Memory B cell (primary cell): Measurements from ENCODE around the gene C1orf210.

Experiments used
- ATAC-seq: fragments of 150-1000 bp; cut with Tn5 transposase; 2 replicates; pipeline ENCODE4 v1.10.0; 2021; ENCODE audit warnings: low read depth, mild to moderate bottlenecking, moderate library complexity
- DNase-seq, 2 donors: peaks; one replicate each; pipeline ENCODE4 v3.0.0; 2022; ENCODE audit warnings: low spot score in 2 of 2
- H3K27ac Mint-ChIP-seq: one replicate; pipeline ENCODE4 v1.8.0; 2022; ENCODE audit warnings: mild to moderate bottlenecking, moderate library complexity, mixed read lengths
- H3K27me3 Mint-ChIP-seq: one replicate; pipeline ENCODE4 v1.8.0; 2022; ENCODE audit warnings: mixed read lengths
- H3K36me3 Mint-ChIP-seq: one replicate; pipeline ENCODE4 v1.8.0; 2022; ENCODE audit warnings: mild to moderate bottlenecking, mixed read lengths
- H3K4me1 Mint-ChIP-seq: one replicate; pipeline ENCODE4 v1.8.0; 2022; ENCODE audit warnings: mixed read lengths
- H3K4me3 Mint-ChIP-seq: one replicate; pipeline ENCODE4 v1.8.0; 2022; ENCODE audit warnings: mild to moderate bottlenecking, moderate library complexity, mixed read lengths
- H3K9me3 Mint-ChIP-seq: one replicate; pipeline ENCODE4 v1.8.0; 2022; ENCODE audit warnings: mixed read lengths

Gene C1orf210

DNA sequence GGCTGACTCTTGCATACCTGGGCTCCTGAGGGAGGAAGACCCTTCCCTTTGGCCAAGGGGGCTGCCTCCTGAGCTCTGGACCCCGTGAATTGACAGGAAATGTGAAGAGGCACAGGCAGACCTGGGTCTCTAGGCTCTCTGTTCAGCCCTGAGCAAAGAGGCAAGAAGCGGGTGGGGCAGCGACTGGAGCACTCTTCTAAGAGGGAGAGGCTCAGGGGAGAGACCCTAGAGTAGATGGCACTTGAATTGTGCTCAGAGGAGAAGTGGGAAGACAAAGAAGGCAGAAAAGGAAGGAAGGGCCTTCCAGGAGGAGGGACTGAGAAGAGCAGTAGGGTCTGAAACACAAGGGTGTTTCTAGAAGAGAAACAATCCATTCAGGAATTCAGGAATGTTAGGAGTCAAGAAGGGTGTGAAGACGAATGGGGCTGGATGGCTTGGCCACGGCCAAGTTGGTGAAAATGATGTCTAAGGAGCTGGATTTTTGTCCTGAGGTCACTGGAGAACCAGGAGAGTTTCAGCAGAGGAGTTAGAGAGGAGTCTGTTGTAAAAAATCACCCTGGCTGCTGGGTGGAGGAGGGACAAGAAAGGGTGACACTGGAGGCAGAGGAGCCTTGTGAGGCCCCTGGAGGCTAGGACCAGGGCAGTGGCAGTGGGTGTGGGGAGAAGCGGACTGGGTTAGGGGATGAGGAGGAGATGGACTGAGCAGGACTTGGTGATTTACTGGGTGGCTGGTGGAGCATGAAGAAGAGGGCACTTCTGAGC, 20.7 kb upstream of the C1orf210 start:
- no peaks in the 10 kb centered on the region for H3K36me3 Mint-ChIP-seq
- no peak for ATAC-seq

DNA sequence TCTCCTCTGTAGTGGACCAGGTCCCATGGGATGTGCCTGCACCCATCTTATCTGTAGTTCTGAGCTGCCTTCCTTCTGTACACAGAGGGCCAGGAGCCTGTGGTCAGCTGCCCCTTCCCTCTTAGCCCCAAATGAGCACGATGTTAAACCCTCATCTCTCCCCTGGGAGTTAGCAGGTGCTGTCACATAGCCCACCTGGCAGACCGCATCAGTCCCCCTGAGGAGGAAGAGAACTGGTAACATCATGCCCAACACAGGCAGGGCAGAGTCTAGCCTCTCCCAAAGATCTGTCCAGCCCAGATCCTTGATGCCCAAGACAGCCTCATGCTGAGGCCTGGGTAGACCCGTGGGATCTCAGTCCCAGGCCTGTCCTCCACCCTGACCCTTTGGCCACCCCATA, 20.1 kb upstream of the C1orf210 start:
- Mint-ChIP-seq H3K27me3 (peaks cover 32% of the 10 kb centered on the region), H3K27ac (no peak overlapping the region)
- no peak for ATAC-seq

More for the DNA sequence above, 20.7 kb upstream of the C1orf210 start:
- Mint-ChIP-seq H3K9me3 (no peaks in the 10 kb centered on the region), H3K4me3 (no peak overlapping the region), H3K4me1 (peaks cover 6% of the 10 kb centered on the region), H3K27me3 (peaks cover 32% of the 10 kb centered on the region), H3K27ac (no peak overlapping the region)
- no peak for DNase-seq

GRCh38 chr1:43304771-43305300, 19.5 kb upstream of the C1orf210 start:
- Mint-ChIP-seq H3K27me3 (peaks cover 28% of the 10 kb centered on the region), H3K4me3 (no peak overlapping the region), H3K4me1 (peaks cover 6% of the 10 kb centered on the region), H3K9me3 (no peaks in the 10 kb centered on the region), H3K27ac (no peak overlapping the region), H3K36me3 (no peaks in the 10 kb centered on the region)
- DNase-seq, result no peak
- no peak for ATAC-seq

More for the DNA sequence above, 20.1 kb upstream of the C1orf210 start:
- H3K4me3 Mint-ChIP-seq, result no peak overlapping the region
- DNase-seq, result no peak
- H3K36me3 Mint-ChIP-seq, result no peaks in the 10 kb centered on the region
- peaks cover 6% of the 10 kb centered on the region for H3K4me1 Mint-ChIP-seq
- no peaks in the 10 kb centered on the region for H3K9me3 Mint-ChIP-seq

DNA sequence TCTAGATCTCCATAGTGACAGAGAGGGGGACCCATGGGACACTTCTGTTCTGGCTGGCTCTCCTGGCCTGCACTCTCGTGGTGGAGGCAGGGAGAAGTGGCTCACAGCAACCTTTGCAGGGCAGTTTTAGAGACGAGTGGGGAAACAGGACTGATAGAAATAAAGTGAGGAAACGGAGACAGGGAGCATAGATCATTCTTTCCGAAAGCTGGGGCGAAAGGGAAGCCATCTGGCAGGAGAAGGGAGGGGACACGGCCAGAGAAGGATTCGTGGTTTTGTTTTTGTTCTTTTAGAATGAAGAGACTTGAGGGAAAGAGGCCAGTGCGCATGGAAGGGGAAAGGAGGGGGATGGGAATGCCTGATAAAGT, 18.9 kb upstream of the C1orf210 start:
- peaks cover 6% of the 10 kb centered on the region for H3K4me1 Mint-ChIP-seq
- no peak overlapping the region for H3K27ac Mint-ChIP-seq
- ATAC-seq (no peak), DNase-seq (no peak)
- H3K9me3 Mint-ChIP-seq, result no peaks in the 10 kb centered on the region
- H3K4me3 Mint-ChIP-seq, result no peak overlapping the region
- H3K36me3 Mint-ChIP-seq, result no peaks in the 10 kb centered on the region
- peaks cover 28% of the 10 kb centered on the region for H3K27me3 Mint-ChIP-seq

GRCh38 chr1:43303471-43304313, 18.3 kb upstream of the C1orf210 start:
- Mint-ChIP-seq H3K27me3 (peaks cover 28% of the 10 kb centered on the region), H3K36me3 (no peaks in the 10 kb centered on the region), H3K27ac (no peak overlapping the region), H3K4me1 (peaks cover 6% of the 10 kb centered on the region), H3K4me3 (no peak overlapping the region), H3K9me3 (no peaks in the 10 kb centered on the region)
- DNase-seq (no peak), ATAC-seq (no peak)

GRCh38 chr1:43302721-43303470, 17.5 kb upstream of the C1orf210 start:
- H3K27ac Mint-ChIP-seq, result no peak overlapping the region
- no peaks in the 10 kb centered on the region for H3K36me3 Mint-ChIP-seq
- no peak for ATAC-seq
- no peak overlapping the region for H3K4me3 Mint-ChIP-seq
- peaks cover 6% of the 10 kb centered on the region for H3K4me1 Mint-ChIP-seq
- H3K9me3 Mint-ChIP-seq, result no peaks in the 10 kb centered on the region
- no peak for DNase-seq
- H3K27me3 Mint-ChIP-seq, result peaks cover 25% of the 10 kb centered on the region

GRCh38 chr1:43302201-43302600, 16.8 kb upstream of the C1orf210 start:
- Mint-ChIP-seq H3K27me3 (peaks cover 22% of the 10 kb centered on the region), H3K36me3 (no peaks in the 10 kb centered on the region), H3K27ac (no peak overlapping the region), H3K4me3 (no peak overlapping the region), H3K4me1 (peaks cover 6% of the 10 kb centered on the region), H3K9me3 (no peaks in the 10 kb centered on the region)
- no peak for ATAC-seq
- no peak for DNase-seq

DNA sequence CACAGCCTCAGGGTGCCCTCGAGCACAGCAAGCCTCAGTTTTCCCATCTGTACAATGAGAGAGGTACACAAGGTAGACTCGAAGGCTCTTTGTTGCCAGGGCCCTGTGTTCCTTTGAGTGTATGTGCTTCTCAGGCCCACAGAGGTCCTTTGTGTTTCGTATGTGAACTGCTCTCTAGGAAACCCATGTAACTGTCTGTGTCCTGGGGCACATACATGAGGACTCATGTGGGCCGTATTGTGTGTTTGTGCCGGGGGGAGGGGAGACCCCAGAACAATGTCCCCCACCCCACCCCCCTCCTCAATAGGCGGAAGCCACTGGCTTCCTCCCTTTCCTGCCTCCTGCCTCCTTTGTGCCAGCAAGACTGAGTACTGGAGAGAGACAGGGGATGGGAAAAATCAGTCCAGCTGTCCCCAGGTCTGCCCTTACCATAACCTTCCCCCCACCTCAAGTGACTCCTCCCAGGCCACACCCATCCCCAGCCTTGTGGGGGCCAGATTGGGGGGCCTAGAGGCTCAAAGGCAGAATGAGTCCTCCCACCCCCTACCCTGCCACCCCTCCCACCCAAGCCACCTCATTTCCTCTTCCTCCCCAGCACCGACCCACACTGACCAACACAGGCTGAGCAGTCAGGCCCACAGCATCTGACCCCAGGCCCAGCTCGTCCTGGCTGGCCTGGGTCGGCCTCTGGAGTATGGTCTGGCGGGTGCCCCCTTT, 15.2 kb upstream of the C1orf210 start, which contains the start of gene TIE1:
TSS of gene TIE1 (plus strand) at position 605 of the 717 bp plus-strand sequence. CDS start at position 695, 90 bp downstream.
- no peaks in the 10 kb centered on the region for H3K36me3 Mint-ChIP-seq
- no peaks in the 10 kb centered on the region for H3K9me3 Mint-ChIP-seq
- H3K4me3 Mint-ChIP-seq, result no peak within 1 kb of the TSS
- ATAC-seq, result no peak
- peaks cover 14% of the 10 kb centered on the region for H3K27me3 Mint-ChIP-seq
- H3K4me1 Mint-ChIP-seq, result peaks cover 3% of the 10 kb centered on the region
- DNase-seq, result no peak
- H3K27ac Mint-ChIP-seq, result no peak within 1 kb of the TSS

DNA sequence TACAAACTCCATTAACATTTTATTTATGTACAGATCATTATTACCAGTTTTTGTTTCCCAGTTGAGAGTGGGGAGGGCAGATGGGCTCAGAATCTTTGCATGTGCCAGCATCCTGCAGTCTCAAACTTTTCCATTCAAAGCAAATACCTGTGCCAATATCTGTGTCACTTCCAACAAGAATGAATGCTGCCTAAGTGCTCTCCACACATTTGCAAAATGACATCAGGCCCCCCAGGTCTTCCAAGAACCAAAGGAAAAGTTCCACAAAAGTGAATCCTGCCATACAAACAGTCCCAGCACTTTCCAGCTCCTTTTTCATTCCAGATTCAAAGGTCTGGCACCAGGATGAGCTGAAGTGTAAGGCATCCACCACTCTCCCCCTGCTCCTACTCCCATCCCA, 13.7 kb upstream of the C1orf210 start:
- Mint-ChIP-seq H3K9me3 (no peaks in the 10 kb centered on the region), H3K4me3 (no peak overlapping the region), H3K36me3 (no peaks in the 10 kb centered on the region), H3K27me3 (peaks cover 11% of the 10 kb centered on the region), H3K4me1 (peaks cover 3% of the 10 kb centered on the region), H3K27ac (no peak overlapping the region)
- DNase-seq, result no peak
- no peak for ATAC-seq

GRCh38 chr1:43298055-43298454, 12.7 kb upstream of the C1orf210 start:
- Mint-ChIP-seq H3K4me3 (no peak overlapping the region), H3K27ac (no peak overlapping the region), H3K27me3 (peaks cover 11% of the 10 kb centered on the region), H3K36me3 (no peaks in the 10 kb centered on the region), H3K4me1 (peaks cover 3% of the 10 kb centered on the region), H3K9me3 (no peaks in the 10 kb centered on the region)
- no peak for ATAC-seq
- DNase-seq, result no peak

DNA sequence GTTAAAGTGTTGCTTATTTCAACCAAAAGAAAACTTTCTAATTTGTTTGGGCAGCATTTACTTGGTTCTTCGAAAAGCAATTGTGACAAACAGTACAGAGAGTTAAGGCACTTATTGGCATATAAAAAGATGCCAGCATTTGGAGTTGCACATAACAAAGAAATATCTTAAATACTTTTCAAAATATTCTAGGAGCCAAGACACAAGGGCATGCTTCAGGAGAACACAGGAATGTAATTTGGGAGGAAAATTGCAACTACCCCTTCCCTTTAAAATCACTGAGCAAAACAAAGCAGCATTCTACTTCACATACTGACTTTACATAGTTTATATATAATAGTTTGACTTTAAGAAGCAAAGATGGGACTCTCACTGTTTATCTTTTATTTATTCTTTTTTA, 10.8 kb upstream of the C1orf210 start:
- Mint-ChIP-seq H3K27ac (no peak overlapping the region), H3K9me3 (no peaks in the 10 kb centered on the region), H3K4me3 (no peak overlapping the region), H3K4me1 (peaks cover 3% of the 10 kb centered on the region), H3K36me3 (no peaks in the 10 kb centered on the region), H3K27me3 (peaks cover 5% of the 10 kb centered on the region)
- ATAC-seq, result no peak
- DNase-seq, result no peak

- Mint-ChIP-seq H3K9me3 (no peaks in the 10 kb centered on the region), H3K36me3 (no peaks in the 10 kb centered on the region), H3K4me3 (no peak overlapping the region), H3K27ac (no peak overlapping the region), H3K27me3 (peaks cover 2% of the 10 kb centered on the region), H3K4me1 (peaks cover 3% of the 10 kb centered on the region)
- DNase-seq (no peak), ATAC-seq (no peak)
These were observed 9.4 kb upstream of the C1orf210 start for GRCh38 chr1:43294761-43295160.
